Measurements from ENCODE around the gene PRKCB. TPM values are rescaled to one million over a fixed set of nuclear protein-coding genes. Genes with fewer than 3 reads are reported as not detected.
"Not testable (repeated sequence)": the region's sequence is repeated elsewhere in the genome, so short reads cannot be mapped to it uniquely, and the experiment has no call there.

The PRKCB gene
- polyA plus RNA-seq, 1 donor from 2014 or later, result 27.6 TPM

DNA sequence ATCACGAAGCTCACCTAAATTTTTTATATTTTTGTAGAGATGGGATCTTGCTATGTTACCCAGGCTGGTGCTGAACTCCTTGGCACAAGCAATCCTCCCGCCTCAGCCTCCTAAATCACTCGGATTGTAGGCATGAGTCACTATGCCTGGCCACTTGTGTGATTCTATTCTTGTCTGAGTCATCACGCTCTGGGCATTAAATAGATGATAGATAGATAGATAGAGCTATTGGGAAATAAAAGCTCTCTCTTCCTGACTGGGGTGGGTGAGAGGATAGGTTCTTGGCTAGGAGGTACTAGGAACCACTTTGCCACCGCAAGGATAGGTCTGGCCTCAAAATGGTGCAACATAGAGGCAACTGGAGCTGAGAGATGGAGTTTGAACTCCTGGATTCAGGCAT, 399.0 kb downstream of the PRKCB start (continued):
- TF ChIP-seq, protein P1, sequence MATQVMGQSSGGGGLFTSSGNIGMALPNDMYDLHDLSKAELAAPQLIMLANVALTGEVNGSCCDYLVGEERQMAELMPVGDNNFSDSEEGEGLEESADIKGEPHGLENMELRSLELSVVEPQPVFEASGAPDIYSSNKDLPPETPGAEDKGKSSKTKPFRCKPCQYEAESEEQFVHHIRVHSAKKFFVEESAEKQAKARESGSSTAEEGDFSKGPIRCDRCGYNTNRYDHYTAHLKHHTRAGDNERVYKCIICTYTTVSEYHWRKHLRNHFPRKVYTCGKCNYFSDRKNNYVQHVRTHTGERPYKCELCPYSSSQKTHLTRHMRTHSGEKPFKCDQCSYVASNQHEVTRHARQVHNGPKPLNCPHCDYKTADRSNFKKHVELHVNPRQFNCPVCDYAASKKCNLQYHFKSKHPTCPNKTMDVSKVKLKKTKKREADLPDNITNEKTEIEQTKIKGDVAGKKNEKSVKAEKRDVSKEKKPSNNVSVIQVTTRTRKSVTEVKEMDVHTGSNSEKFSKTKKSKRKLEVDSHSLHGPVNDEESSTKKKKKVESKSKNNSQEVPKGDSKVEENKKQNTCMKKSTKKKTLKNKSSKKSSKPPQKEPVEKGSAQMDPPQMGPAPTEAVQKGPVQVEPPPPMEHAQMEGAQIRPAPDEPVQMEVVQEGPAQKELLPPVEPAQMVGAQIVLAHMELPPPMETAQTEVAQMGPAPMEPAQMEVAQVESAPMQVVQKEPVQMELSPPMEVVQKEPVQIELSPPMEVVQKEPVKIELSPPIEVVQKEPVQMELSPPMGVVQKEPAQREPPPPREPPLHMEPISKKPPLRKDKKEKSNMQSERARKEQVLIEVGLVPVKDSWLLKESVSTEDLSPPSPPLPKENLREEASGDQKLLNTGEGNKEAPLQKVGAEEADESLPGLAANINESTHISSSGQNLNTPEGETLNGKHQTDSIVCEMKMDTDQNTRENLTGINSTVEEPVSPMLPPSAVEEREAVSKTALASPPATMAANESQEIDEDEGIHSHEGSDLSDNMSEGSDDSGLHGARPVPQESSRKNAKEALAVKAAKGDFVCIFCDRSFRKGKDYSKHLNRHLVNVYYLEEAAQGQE (IDR thresholded peaks at IDR 0.05; ENCODE audit: borderline replicate concordance), result no peak

DNA sequence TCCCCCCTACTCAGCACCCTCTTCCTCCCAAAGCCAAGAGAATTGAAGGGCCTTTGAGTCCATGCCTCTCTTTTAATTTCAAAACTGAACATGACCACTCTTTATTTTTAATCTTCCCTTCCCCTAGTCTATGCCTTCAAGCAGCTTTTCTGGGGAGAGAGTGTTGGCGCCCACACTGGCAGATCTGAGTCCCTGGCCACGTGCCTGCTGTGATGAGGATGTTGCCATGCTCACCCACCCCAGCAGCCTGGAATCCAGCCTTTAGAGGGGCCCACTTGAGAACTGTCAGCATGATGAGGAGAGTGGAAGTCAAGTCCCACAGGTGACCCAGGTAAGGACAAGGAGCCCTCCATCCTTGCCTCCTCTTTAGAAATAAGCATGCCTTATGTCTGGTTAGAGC, 400.0 kb downstream of the PRKCB start:
- Histone ChIP-seq H3K79me2 (replicated peaks; ENCODE audit: insufficient read depth, low read length) (no peaks in the 10 kb centered on the region), H3F3A (ENCODE audit: insufficient read depth, low read length, poor library complexity, severe bottlenecking) (no peaks in the 10 kb centered on the region), H3K27me3 (ENCODE audit: insufficient read depth, low read depth, low read length) (no peaks in the 10 kb centered on the region), H3K36me3 (ENCODE audit: insufficient read depth, low read length) (no peaks in the 10 kb centered on the region), H2AFZ (ENCODE audit: low read depth, low read length) (no peak overlapping the region), H3K9me3 (ENCODE audit: low read length) (no peaks in the 10 kb centered on the region), H3K9ac (ENCODE audit: low read length) (no peak overlapping the region), H3K4me2 (ENCODE audit: low read length) (no peak overlapping the region), H4K20me1 (ENCODE audit: insufficient read depth) (no peaks in the 10 kb centered on the region), H3K9me2 (ENCODE audit: insufficient read depth, low read length) (no peaks in the 10 kb centered on the region), H3K27ac (ENCODE audit: low read length) (no peak overlapping the region), H3K4me3 (ENCODE audit: low read length) (no peak overlapping the region)
- TF ChIP-seq RAD21 (conservative IDR thresholded peaks at IDR 0.05) (no peak), POLR2AphosphoS5 (IDR thresholded peaks at IDR 0.05) (no peak), MXI1 (conservative IDR thresholded peaks at IDR 0.05; ENCODE audit: poor library complexity, severe bottlenecking) (no peak), SMC3 (conservative IDR thresholded peaks at IDR 0.05; ENCODE audit: poor library complexity) (no peak), EP300 (conservative IDR thresholded peaks at IDR 0.05; ENCODE audit: poor library complexity, severe bottlenecking) (no peak)
- TF ChIP-seq, protein P1 (IDR thresholded peaks at IDR 0.05; ENCODE audit: borderline replicate concordance), result no peak
- TF ChIP-seq, protein P2, sequence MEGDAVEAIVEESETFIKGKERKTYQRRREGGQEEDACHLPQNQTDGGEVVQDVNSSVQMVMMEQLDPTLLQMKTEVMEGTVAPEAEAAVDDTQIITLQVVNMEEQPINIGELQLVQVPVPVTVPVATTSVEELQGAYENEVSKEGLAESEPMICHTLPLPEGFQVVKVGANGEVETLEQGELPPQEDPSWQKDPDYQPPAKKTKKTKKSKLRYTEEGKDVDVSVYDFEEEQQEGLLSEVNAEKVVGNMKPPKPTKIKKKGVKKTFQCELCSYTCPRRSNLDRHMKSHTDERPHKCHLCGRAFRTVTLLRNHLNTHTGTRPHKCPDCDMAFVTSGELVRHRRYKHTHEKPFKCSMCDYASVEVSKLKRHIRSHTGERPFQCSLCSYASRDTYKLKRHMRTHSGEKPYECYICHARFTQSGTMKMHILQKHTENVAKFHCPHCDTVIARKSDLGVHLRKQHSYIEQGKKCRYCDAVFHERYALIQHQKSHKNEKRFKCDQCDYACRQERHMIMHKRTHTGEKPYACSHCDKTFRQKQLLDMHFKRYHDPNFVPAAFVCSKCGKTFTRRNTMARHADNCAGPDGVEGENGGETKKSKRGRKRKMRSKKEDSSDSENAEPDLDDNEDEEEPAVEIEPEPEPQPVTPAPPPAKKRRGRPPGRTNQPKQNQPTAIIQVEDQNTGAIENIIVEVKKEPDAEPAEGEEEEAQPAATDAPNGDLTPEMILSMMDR (IDR thresholded peaks at IDR 0.05; ENCODE audit: poor library complexity, severe bottlenecking), result no peak

DNA sequence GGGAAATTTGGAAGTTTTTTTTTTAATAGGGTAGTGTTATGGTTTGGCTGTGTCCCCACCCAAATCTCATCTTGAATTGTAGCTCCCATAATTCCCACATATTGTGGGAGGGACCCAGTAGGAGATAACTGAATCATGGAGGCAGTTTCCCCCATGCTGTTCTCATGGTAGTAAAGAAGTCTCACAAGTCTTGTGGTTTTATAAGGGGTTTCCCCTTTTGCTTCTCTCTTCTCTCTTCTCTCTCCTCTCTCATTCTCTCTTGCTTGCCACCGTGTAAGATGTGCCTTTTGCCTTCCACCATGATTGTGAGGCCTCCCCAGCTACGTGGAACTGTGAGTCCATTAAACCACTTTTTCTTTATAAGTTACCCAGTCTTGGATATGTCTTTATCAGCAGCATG, 403.1 kb downstream of the PRKCB start:
- H3K9me3 ChIP-seq (ENCODE audit: low read length); H3K4me3 ChIP-seq (ENCODE audit: low read length); H3K27ac ChIP-seq (ENCODE audit: low read length); H3K79me2 ChIP-seq (replicated peaks; ENCODE audit: insufficient read depth, low read length); H3K4me2 ChIP-seq (ENCODE audit: low read length); H3K36me3 ChIP-seq (ENCODE audit: insufficient read depth, low read length); H4K20me1 ChIP-seq (ENCODE audit: insufficient read depth); H3K9ac ChIP-seq (ENCODE audit: low read length); H2AFZ ChIP-seq (ENCODE audit: low read depth, low read length); H3K27me3 ChIP-seq (ENCODE audit: insufficient read depth, low read depth, low read length); H3K9me2 ChIP-seq (ENCODE audit: insufficient read depth, low read length); H3F3A ChIP-seq (ENCODE audit: insufficient read depth, low read length, poor library complexity, severe bottlenecking): not testable (repeated sequence)

Data from neural cell (in vitro differentiated cells).